Keratinocyte (primary cell): ENCODE results near the gene SYNM. TPM values are rescaled to one million over a fixed set of nuclear protein-coding genes. Genes with fewer than 3 reads are reported as not detected.

Experiments
- DNase-seq: peaks from one replicate; pipeline ENCODE4 v3.0.0-alpha.2; 2011; ENCODE audit warnings: low read depth, missing footprints, low spot score
- FAIRE-seq: peaks from 2 replicates; lab custom pipeline; 2011; peaks lifted over from hg19 to GRCh38; lab: Jason Lieb, UNC
- H2AFZ ChIP-seq: 2 replicates; pipeline ENCODE4 v1.6.0; 2012; ENCODE audit warnings: low read length, control low read depth, inconsistent platforms; ENCODE audit not compliant: control insufficient read depth
- H3K27ac ChIP-seq: 2 replicates; pipeline ENCODE4 v1.5.1; 2011; ENCODE audit warnings: low read length; ENCODE audit not compliant: control insufficient read depth, insufficient read depth
- H3K27me3 ChIP-seq: 3 replicates; pipeline ENCODE4 v1.6.0; 2011; ENCODE audit warnings: low read length; ENCODE audit not compliant: control insufficient read depth, insufficient read depth; ENCODE audit errors: extremely low read depth
- H3K36me3 ChIP-seq, 2 experiments: 2 replicates in 1 of 2; 3 replicates in 1 of 2; pipeline ENCODE4 v1.5.1; 2011; ENCODE audit warnings: low read length in 2 of 2, mild to moderate bottlenecking in 1 of 2; ENCODE audit not compliant: control insufficient read depth in 2 of 2, insufficient read depth in 2 of 2; ENCODE audit errors: extremely low read depth in 1 of 2
- H3K4me1 ChIP-seq: 3 replicates; pipeline ENCODE4 v1.5.1; 2011; ENCODE audit warnings: low read length; ENCODE audit not compliant: control insufficient read depth, insufficient read depth; ENCODE audit errors: extremely low read depth
- H3K4me2 ChIP-seq: 3 replicates; pipeline ENCODE4 v1.6.0; 2011; ENCODE audit warnings: low read depth, low read length; ENCODE audit not compliant: control insufficient read depth, insufficient read depth; ENCODE audit errors: extremely low read depth
- H3K4me3 ChIP-seq, 3 experiments: fragments of 200-600 bp in 1 of 3; sonication (generic) in 1 of 3; 2 replicates in 2 of 3; 3 replicates in 1 of 3; pipeline ENCODE4 v1.5.1; 2011 to 2016; ENCODE audit warnings: low read length in 3 of 3, mild to moderate bottlenecking in 3 of 3, control low read depth in 2 of 3, inconsistent platforms in 1 of 3, low read depth in 1 of 3, mixed read lengths in 1 of 3, mixed run types in 1 of 3, moderate library complexity in 1 of 3; ENCODE audit not compliant: control insufficient read depth in 2 of 3, insufficient read depth in 2 of 3; ENCODE audit errors: extremely low read depth in 1 of 3
- H3K79me2 ChIP-seq: 2 replicates; pipeline ENCODE4 v1.6.0; 2012; ENCODE audit warnings: low read length; ENCODE audit not compliant: control insufficient read depth, insufficient read depth
- H3K9ac ChIP-seq: 3 replicates; pipeline ENCODE4 v1.6.0; 2011; ENCODE audit warnings: low read length; ENCODE audit not compliant: control insufficient read depth, insufficient read depth; ENCODE audit errors: extremely low read depth
- H3K9me1 ChIP-seq: 3 replicates; pipeline ENCODE4 v1.6.0; 2011; ENCODE audit warnings: low read length; ENCODE audit not compliant: control insufficient read depth, insufficient read depth; ENCODE audit errors: extremely low read depth
- H3K9me3 ChIP-seq: 2 replicates; pipeline ENCODE4 v1.5.1; 2012; ENCODE audit warnings: low read depth, low read length; ENCODE audit not compliant: control insufficient read depth
- H4K20me1 ChIP-seq: 3 replicates; pipeline ENCODE4 v1.6.0; 2011; ENCODE audit warnings: low read length; ENCODE audit not compliant: control insufficient read depth, insufficient read depth; ENCODE audit errors: extremely low read depth
- CTCF ChIP-seq, 3 experiments: IDR thresholded peaks in 1 of 3; conservative IDR thresholded peaks in 1 of 3; optimal IDR thresholded peaks in 1 of 3; 2 replicates in 2 of 3; 3 replicates in 1 of 3; pipeline versions ENCODE3 to v1.5.1; 2011; ENCODE audit warnings: low read length in 3 of 3, mild to moderate bottlenecking in 3 of 3, moderate library complexity in 2 of 3, control low read depth in 1 of 3, inconsistent platforms in 1 of 3; ENCODE audit not compliant: insufficient read depth in 2 of 3; ENCODE audit errors: extremely low read depth in 1 of 3
- EZH2 ChIP-seq: IDR thresholded peaks from one replicate; pipeline ENCODE4 v1.6.1; 2012; ENCODE audit warnings: inconsistent platforms, mild to moderate bottlenecking, low read length, moderate library complexity
- dilution Hi-C: fragments of 300-500 bp; cut with MboI; formaldehyde crosslinking; loops from one replicate; pipeline ENCODE4 v1.7.0; 2020; ENCODE audit warnings: low sequenced_read_pairs; ENCODE audit not compliant: extremely low pct_ligation_motif_present
- polyA plus RNA-seq, 5 experiments: library from polyadenylated mRNA; depleted of rRNA in 3 of 5; stranded (reverse) in 3 of 5; stranded (forward) in 1 of 5; unstranded in 1 of 5; fragments of >200 nt; gene quantifications; 1 replicate in 1 of 5; 2 replicates in 3 of 5; 3 replicates in 1 of 5; pipeline versions ENCODE4 v1.2.1 to v1.2.3, GENCODE V29; 2011 to 2012; ENCODE audit warnings: missing spikeins in 2 of 5, low read depth in 1 of 5, low replicate concordance in 1 of 5

The SYNM gene
- polyA plus RNA-seq, 1 donor (not counting 4 experiments of a cell fraction or from before 2014, with no cell fraction given): 0.09 TPM

DNA sequence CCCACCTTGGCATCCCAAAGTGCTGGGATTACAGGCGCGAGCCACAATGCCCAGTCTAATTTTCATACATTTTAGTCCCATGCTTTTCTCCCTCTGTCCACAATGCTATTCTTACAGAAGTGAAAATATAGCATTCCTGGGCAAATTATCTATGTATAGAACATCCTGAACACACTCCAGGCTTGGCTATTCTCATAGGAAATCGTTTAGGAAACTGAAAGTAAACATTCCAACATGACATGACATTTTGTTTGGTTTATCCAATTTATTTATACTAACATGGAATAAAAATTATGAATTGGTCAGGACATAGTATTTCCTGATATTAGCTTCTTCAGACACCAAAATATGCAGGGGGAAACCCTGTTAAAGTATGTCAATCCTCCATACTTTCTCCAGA is 52.6 kb downstream of the SYNM start:
- H2AFZ ChIP-seq: no peak overlapping the region
- H3K4me1 ChIP-seq: no peaks in the 10 kb centered on the region
- no peaks in the 10 kb centered on the region for H3K9me3 ChIP-seq
- dilution Hi-C loops: no loop called here
- DNase-seq (no peak), FAIRE-seq (no peak)
- H4K20me1 ChIP-seq: no peaks in the 10 kb centered on the region
- no peaks in the 10 kb centered on the region for H3K27me3 ChIP-seq
- TF ChIP-seq CTCF (optimal IDR thresholded peaks at IDR 0.05 in 1 of 3, IDR thresholded peaks at IDR 0.05 in 1 of 3, conservative IDR thresholded peaks at IDR 0.05 in 1 of 3; ENCODE audit: extremely low read depth in 1 of 3, insufficient read depth in 2 of 3, low read length in 3 of 3) (no peak), EZH2 (no peak)
- H3K9ac ChIP-seq: no peak overlapping the region
- no peak overlapping the region for H3K4me2 ChIP-seq
- peaks cover 0 to 10% of the 10 kb centered on the region in 2 experiments for H3K36me3 ChIP-seq
- H3K9me1 ChIP-seq: no peaks in the 10 kb centered on the region
- H3K27ac ChIP-seq: no peak overlapping the region
- no peak overlapping the region for H3K4me3 ChIP-seq
- H3K79me2 ChIP-seq: no peaks in the 10 kb centered on the region

DNA sequence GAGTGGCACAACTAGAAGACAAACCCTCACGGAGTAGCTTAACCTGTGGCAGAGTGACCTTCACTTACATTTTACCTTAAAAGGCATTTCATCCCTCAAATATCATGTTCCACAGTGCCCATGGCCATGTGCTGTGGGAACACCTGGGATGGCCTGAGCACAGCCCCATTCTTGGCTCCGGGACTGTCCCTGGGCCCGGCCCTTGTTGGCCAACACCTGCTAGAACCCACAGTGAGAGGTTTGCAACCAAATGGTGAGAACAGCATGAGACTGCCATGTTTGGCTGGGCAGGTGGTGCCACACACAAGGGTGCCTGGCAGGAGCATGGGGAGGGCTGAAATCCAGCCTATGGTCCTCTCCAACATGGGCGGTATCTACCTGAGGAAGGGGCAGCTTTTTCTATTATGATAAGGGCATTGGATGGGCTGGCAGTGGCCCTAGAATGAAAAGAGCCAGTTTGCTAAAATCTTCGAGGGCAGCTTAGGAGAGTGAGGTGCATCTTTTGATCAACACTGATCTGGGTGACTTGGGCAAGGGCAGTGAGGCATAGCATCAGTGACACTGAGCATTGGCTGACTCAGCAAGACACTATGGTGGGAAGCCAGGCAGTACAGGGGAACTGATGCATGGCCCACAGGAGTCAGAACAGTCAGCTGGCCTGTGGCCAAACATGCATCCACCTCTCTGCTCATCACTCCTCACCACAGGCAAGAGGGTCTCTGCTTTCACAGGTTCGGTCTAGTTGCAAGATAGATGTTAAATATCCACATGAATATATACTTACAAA is 53.9 kb downstream of the SYNM start:
- no peak for DNase-seq
- H3K36me3 ChIP-seq: peaks cover 0 to 10% of the 10 kb centered on the region in 2 experiments
- H3K4me3 ChIP-seq: no peak overlapping the region
- no peak overlapping the region for H3K9ac ChIP-seq
- dilution Hi-C loops: no loop called here
- H4K20me1 ChIP-seq: no peaks in the 10 kb centered on the region
- H2AFZ ChIP-seq: no peak overlapping the region
- H3K4me1 ChIP-seq: no peaks in the 10 kb centered on the region
- H3K27me3 ChIP-seq: no peaks in the 10 kb centered on the region
- no peak for TF ChIP-seq EZH2
- no peak for TF ChIP-seq CTCF (optimal IDR thresholded peaks at IDR 0.05 in 1 of 3, IDR thresholded peaks at IDR 0.05 in 1 of 3, conservative IDR thresholded peaks at IDR 0.05 in 1 of 3; ENCODE audit: extremely low read depth in 1 of 3, insufficient read depth in 2 of 3, low read length in 3 of 3)
- no peaks in the 10 kb centered on the region for H3K79me2 ChIP-seq
- FAIRE-seq: no peak
- H3K9me1 ChIP-seq: no peaks in the 10 kb centered on the region
- H3K27ac ChIP-seq: no peak overlapping the region
- no peaks in the 10 kb centered on the region for H3K9me3 ChIP-seq
- no peak overlapping the region for H3K4me2 ChIP-seq
